Natural killer cell (primary cell): Measurements from ENCODE around the gene PIK3AP1. TPM values are rescaled to one million over a fixed set of nuclear protein-coding genes. Genes with fewer than 3 reads are reported as not detected.

Source experiments
- ATAC-seq, 3 donors: fragments of 150-1000 bp in 2 of 3; fragments of 200-7000 bp in 1 of 3; cut with Tn5 transposase; 1 replicate in 1 of 3; 2 replicates in 2 of 3; pipeline ENCODE4 v1.10.0; 2021; ENCODE audit warnings: mild to moderate bottlenecking in 2 of 3, moderate library complexity in 2 of 3
- DNase-seq, 2 donors: peaks; one replicate each; pipeline versions ENCODE4 v3.0.0 to v3.0.0-alpha.2; 2013 to 2021; ENCODE audit warnings: mixed read lengths in 1 of 2
- H3K27ac ChIP-seq: one replicate; pipeline ENCODE4 v1.5.1; 2013; ENCODE audit warnings: mild to moderate bottlenecking, low read length
- H3K27me3 ChIP-seq: one replicate; pipeline ENCODE4 v1.6.1; 2013; ENCODE audit warnings: low read length; ENCODE audit not compliant: control insufficient read depth, insufficient read depth
- H3K36me3 ChIP-seq: one replicate; pipeline ENCODE4 v1.6.1; 2013; ENCODE audit warnings: low read length; ENCODE audit not compliant: control insufficient read depth, insufficient read depth
- H3K4me1 ChIP-seq: one replicate; pipeline ENCODE4 v1.6.1; 2013; ENCODE audit warnings: low read length; ENCODE audit not compliant: control insufficient read depth, insufficient read depth
- H3K4me3 ChIP-seq: one replicate; pipeline ENCODE4 v1.5.1; 2013; ENCODE audit warnings: low read length
- H3K9me3 ChIP-seq: one replicate; pipeline ENCODE4 v1.6.1; 2013; ENCODE audit warnings: low read length; ENCODE audit not compliant: control insufficient read depth, insufficient read depth
- H3K27ac Mint-ChIP-seq, 2 donors: one replicate each; pipeline ENCODE4 v1.8.0; 2022; ENCODE audit warnings: mild to moderate bottlenecking in 2 of 2, mixed read lengths in 2 of 2, moderate library complexity in 1 of 2
- H3K27me3 Mint-ChIP-seq, 2 donors: one replicate each; pipeline ENCODE4 v1.8.0; 2022; ENCODE audit warnings: low read depth in 2 of 2, mixed read lengths in 2 of 2
- H3K36me3 Mint-ChIP-seq: one replicate; pipeline ENCODE4 v1.8.0; 2022; ENCODE audit warnings: mixed read lengths
- H3K4me1 Mint-ChIP-seq, 2 donors: one replicate each; pipeline ENCODE4 v1.8.0; 2022; ENCODE audit warnings: mixed read lengths in 2 of 2
- H3K4me3 Mint-ChIP-seq: one replicate; pipeline ENCODE4 v1.8.0; 2022; ENCODE audit warnings: mild to moderate bottlenecking, moderate library complexity, mixed read lengths
- H3K9me3 Mint-ChIP-seq, 2 donors: one replicate each; pipeline ENCODE4 v1.8.0; 2022; ENCODE audit warnings: mixed read lengths in 2 of 2
- CTCF ChIP-seq: fragments of 200-600 bp; IDR thresholded peaks from one replicate; pipeline ENCODE4 v1.8.0; 2022; ENCODE audit warnings: antibody characterized with exemption
- WGBS: methylation state at CpG from one replicate; pipeline ENCODE4 v1.1.7; 2013; ENCODE audit warnings: missing lambda C conversion rate; ENCODE audit not compliant: insufficient coverage; 5-methylcytosine and 5-hydroxymethylcytosine counted together
- intact Hi-C: fragments of 100-400 bp; cut with micrococcal nuclease; formaldehyde crosslinking; loops from one replicate; pipeline ENCODE4 v1.14.2; 2022
- total RNA-seq, 4 donors: library from RNA; stranded (reverse); fragments of 120-200 nt in 1 of 4; gene quantifications; one replicate each; pipeline versions ENCODE4 v1.2.3 to v1.2.4, GENCODE V29; 2013 to 2022

The PIK3AP1 gene
- total RNA-seq, 3 donors from 2014 or later (not counting 1 experiment from before 2014, with no cell fraction given): 95.3 to 137 (median 97.1) TPM

GRCh38 chr10:96718304-96718990 lies 1.9 kb downstream of the PIK3AP1 start:
- TF ChIP-seq CTCF: no peak
- Mint-ChIP-seq H3K36me3 (no peaks in the 10 kb centered on the region), H3K27me3 (no peaks in the 10 kb centered on the region), H3K27ac (peak overlapping the region; percentile 97), H3K4me3 (peak overlapping the region; percentile 99), H3K4me1 (peaks cover 70 to 74% of the 10 kb centered on the region in 2 donors), H3K9me3 (no peaks in the 10 kb centered on the region)
- Histone ChIP-seq H3K27me3 (no peaks in the 10 kb centered on the region), H3K4me3 (peak overlapping the region; percentile 73), H3K27ac (peak overlapping the region; percentile 88), H3K36me3 (peaks cover 2% of the 10 kb centered on the region), H3K4me1 (peaks cover 47% of the 10 kb centered on the region), H3K9me3 (no peaks in the 10 kb centered on the region)
- WGBS: 21% methylated on average over 12 of the region's 12 CpGs
- no peak for DNase-seq
- no peak for ATAC-seq
- intact Hi-C loops: loop anchor here (2.0 kb wide), 1 partner anchor 66 kb away; no protein-coding TSS in a partner anchor

GRCh38 chr10:96716390-96716789 lies 3.9 kb downstream of the PIK3AP1 start:
- H3K9me3 ChIP-seq: no peaks in the 10 kb centered on the region
- H3K9me3 Mint-ChIP-seq: no peaks in the 10 kb centered on the region
- peak overlapping the region; percentile 36 for H3K27ac ChIP-seq
- DNase-seq (no peak), ATAC-seq (no peak)
- peaks cover 69 to 70% of the 10 kb centered on the region in 2 donors for H3K4me1 Mint-ChIP-seq
- H3K4me1 ChIP-seq: peaks cover 44% of the 10 kb centered on the region
- TF ChIP-seq CTCF: no peak
- H3K4me3 ChIP-seq: no peak overlapping the region
- no peaks in the 10 kb centered on the region for H3K27me3 Mint-ChIP-seq
- no peaks in the 10 kb centered on the region for H3K27me3 ChIP-seq
- intact Hi-C loops: no loop called here
- no peaks in the 10 kb centered on the region for H3K36me3 Mint-ChIP-seq
- peaks cover 6% of the 10 kb centered on the region for H3K36me3 ChIP-seq
- peak overlapping the region; percentile 99 for H3K4me3 Mint-ChIP-seq
- WGBS: 40% methylated on average over 1 of the region's 1 CpG
- peak overlapping the region; percentile 97 for H3K27ac Mint-ChIP-seq

GRCh38 chr10:96714746-96715255 lies 5.5 kb downstream of the PIK3AP1 start:
- intact Hi-C loops: no loop called here
- H3K36me3 ChIP-seq: peaks cover 9% of the 10 kb centered on the region

More at GRCh38 chr10:96714746-96715255, 5.5 kb downstream of the PIK3AP1 start:
- Histone ChIP-seq H3K27ac (no peak overlapping the region), H3K27me3 (no peaks in the 10 kb centered on the region), H3K4me3 (no peak overlapping the region), H3K9me3 (no peaks in the 10 kb centered on the region), H3K4me1 (peaks cover 38% of the 10 kb centered on the region)
- peak overlapping the region; percentile 42 to 64 for H3K27ac Mint-ChIP-seq
- H3K9me3 Mint-ChIP-seq: no peaks in the 10 kb centered on the region
- DNase-seq (no peak), ATAC-seq (no peak)
- H3K36me3 Mint-ChIP-seq: no peaks in the 10 kb centered on the region
- H3K4me1 Mint-ChIP-seq: peaks cover 66 to 68% of the 10 kb centered on the region in 2 donors
- H3K27me3 Mint-ChIP-seq: no peaks in the 10 kb centered on the region
- TF ChIP-seq CTCF: no peak
- 83% methylated on average over 2 of the region's 2 CpGs for WGBS
- H3K4me3 Mint-ChIP-seq: peak overlapping the region; percentile 4
